ENCODE measurements around the gene EEF1G.
"Not testable (repeated sequence)": the region's sequence is repeated elsewhere in the genome, so short reads cannot be mapped to it uniquely, and the experiment has no call there.

Gene EEF1G

GRCh38 chr11:62556108-62556874, 17.4 kb downstream of the EEF1G start:
- no peak for TF ChIP-seq CTCF (conservative IDR thresholded peaks at IDR 0.05; ENCODE audit: low read length)
- peak overlapping the region; percentile 42 for H3K4me3 ChIP-seq (ENCODE audit: low read length)
- DNase-seq (ENCODE audit: low read depth), result peak; percentile 95

- H3K4me3 ChIP-seq (ENCODE audit: low read length), result peak overlapping the region; percentile 42
- DNase-seq (ENCODE audit: low read depth), result no peak
- TF ChIP-seq CTCF (conservative IDR thresholded peaks at IDR 0.05; ENCODE audit: low read length), result no peak
These were observed 18.1 kb downstream of the EEF1G start for GRCh38 chr11:62555464-62556107.

- no peak for DNase-seq (ENCODE audit: low read depth)
- TF ChIP-seq CTCF (conservative IDR thresholded peaks at IDR 0.05; ENCODE audit: low read length), result no peak
- peak overlapping the region; percentile 52 for H3K4me3 ChIP-seq (ENCODE audit: low read length)
These were observed 19.1 kb downstream of the EEF1G start for GRCh38 chr11:62554387-62555167.

- peak overlapping the region; percentile 52 for H3K4me3 ChIP-seq (ENCODE audit: low read length)
- TF ChIP-seq CTCF (conservative IDR thresholded peaks at IDR 0.05; ENCODE audit: low read length), result no peak
- DNase-seq (ENCODE audit: low read depth), result peak; percentile 83
These were observed 19.8 kb downstream of the EEF1G start for GRCh38 chr11:62553839-62554361.

- TF ChIP-seq CTCF (conservative IDR thresholded peaks at IDR 0.05; ENCODE audit: low read length), result no peak
- peak; percentile 97 for DNase-seq (ENCODE audit: low read depth)
- peak overlapping the region; percentile 52 for H3K4me3 ChIP-seq (ENCODE audit: low read length)
These were observed 20.4 kb downstream of the EEF1G start for GRCh38 chr11:62553080-62553838.

- DNase-seq (ENCODE audit: low read depth), result peak; percentile 69
- TF ChIP-seq CTCF (conservative IDR thresholded peaks at IDR 0.05; ENCODE audit: low read length), result no peak
- peak overlapping the region; percentile 52 for H3K4me3 ChIP-seq (ENCODE audit: low read length)
These were observed 21.1 kb downstream of the EEF1G start for GRCh38 chr11:62552485-62553079.

GRCh38 chr11:62550478-62550877, 23.2 kb downstream of the EEF1G start:
- H3K4me3 ChIP-seq (ENCODE audit: low read length), result not testable (repeated sequence)

More at GRCh38 chr11:62550478-62550877, 23.2 kb downstream of the EEF1G start:
- DNase-seq (ENCODE audit: low read depth), result not testable (repeated sequence)

Data from AG10803 (cell line).